GF-D8 (cell line): Measurements from ENCODE around the gene MPO.

Experiments used
- DNase-seq: peaks from one replicate; lab custom pipeline; 2025; lab: John Stamatoyannopoulos, UW

The MPO gene

GRCh38 chr17:58236394-58236793 lies 44.3 kb downstream of the MPO start:
- DNase-seq, result no peak

DNA sequence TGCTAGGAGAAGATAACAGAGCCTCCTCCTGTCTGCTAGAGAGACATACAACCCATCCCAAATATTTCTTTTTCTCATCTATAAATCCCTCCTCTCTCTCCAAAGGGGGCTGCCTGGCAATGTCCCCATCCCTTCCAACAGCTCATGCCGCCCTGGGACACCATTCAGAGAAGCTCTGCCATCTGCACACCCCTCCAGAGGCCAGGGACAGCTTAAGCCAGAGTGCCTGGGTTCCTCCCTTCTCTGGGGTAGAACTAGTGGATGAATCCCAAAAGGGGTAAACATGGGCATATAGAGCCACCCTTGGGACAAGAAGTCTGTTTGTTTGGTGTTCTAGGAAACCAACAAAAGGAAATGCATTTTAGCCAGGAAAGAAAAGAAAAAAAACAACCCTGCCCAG lies 44.9 kb downstream of the MPO start:
- no peak for DNase-seq

GRCh38 chr17:58234512-58234911 lies 46.2 kb downstream of the MPO start:
- DNase-seq, result no peak

DNA sequence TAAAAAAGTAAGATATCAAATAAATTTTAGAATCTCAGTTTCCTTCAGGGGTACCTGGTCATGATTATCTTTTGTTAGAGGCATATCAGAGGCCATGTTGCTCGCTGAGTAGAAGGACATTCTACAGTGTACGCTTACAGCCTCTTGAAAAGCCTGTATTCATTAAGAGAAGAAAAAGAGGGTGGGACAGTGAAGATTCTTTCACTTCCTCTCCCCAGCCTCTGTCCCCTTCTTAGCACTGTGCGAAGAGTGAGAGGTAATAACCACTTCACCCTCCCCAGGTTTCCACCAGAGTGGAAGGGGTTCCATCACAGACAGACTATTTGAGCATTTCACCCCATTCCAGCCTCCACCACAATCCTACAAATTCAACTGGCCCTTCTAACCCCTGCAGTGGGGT lies 47.2 kb downstream of the MPO start:
- DNase-seq, result no peak

DNA sequence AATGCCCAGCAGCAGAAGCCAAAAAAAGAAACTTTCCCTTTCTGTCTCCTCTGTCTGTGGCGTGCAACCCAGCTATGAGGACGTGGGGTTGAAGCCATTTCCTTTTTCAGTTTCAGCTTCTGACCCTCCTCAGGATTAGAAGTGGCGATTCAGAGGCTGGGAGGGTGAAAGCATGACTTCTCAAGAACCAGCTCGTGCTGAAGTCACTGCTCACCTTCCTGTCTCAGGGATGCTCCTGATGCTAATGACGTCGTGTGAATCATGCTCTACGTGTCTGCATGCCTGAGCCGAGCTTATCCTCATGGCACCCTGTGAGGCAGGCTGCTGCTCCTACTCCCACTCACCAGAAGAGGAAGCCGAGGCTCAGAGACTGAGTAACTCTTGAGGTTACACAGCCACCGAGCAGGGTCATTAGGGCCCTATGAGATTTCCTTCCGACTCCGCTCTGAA lies 48.0 kb downstream of the MPO start:
- peak; percentile 90 for DNase-seq

- no peak for DNase-seq
These were observed 49.1 kb downstream of the MPO start for GRCh38 chr17:58231641-58232040.

DNA sequence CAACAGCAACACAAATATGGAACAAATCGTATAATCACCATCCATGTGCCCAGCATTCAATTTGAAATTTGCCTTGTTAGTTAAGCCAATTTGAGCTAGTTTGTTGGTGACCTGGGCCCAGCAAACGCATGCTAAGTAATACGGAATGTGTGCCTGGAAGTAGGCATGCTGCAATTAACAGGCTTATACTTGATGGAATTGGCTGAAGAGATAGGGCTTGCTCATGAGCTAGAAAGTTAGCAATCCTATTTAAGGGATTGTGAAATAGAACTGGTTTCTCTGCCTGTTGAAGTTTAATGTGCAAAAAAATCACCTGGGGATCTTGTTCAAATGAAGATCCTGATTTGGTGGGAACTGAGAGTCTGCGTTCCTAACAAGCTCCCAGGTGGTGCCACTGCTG lies 50.9 kb downstream of the MPO start:
- no peak for DNase-seq

DNA sequence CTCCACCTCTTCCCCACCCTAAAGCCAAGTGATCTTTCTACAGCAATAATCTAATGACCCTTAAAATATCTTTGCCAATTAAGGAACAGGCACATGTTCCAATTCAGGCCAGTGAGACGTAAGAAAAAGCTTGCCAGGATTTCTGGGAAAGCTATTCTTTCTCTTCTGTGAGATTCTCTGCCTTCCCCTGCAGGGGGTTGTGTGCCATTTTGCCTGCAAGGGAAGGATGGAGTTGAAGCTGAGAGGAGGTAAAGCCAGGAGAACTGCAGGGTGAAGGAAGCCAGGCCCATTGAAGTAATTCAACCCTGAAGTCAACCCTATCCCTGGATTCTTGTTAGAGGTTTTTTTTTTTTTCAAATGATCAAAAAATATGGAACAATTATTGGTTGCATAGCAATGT lies 51.4 kb downstream of the MPO start:
- no peak for DNase-seq

DNA sequence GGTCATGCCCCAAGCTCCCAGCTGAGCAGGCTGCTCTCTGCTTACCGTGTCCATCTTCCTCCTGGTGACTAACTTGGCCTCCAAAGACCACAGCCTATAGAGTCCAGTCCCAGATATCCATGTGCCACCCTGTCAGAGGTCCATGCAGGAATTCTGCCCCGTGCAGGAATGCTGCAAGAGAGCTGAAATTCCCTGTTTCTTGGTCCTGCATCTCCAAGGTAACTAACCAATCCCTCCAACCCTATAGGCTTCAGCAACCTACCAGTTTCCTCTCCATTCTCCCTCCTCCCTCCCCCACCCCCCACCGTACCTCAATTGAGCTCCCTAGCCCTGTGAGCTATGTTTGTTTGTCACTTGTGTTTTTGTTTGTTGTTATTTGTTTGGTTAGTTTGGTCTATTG lies 52.1 kb downstream of the MPO start:
- no peak for DNase-seq

- no peak for DNase-seq
These were observed 53.0 kb downstream of the MPO start for GRCh38 chr17:58227733-58228132.

- DNase-seq, result no peak
These were observed 56.4 kb downstream of the MPO start for GRCh38 chr17:58224315-58224714.
